Gastroesophageal sphincter (tissue), 4 donors: ENCODE results near the gene TUBA1B. TPM values are rescaled to one million over a fixed set of nuclear protein-coding genes. Genes with fewer than 3 reads are reported as not detected.

ENCODE experiments used
- ATAC-seq: fragments of 150-250 bp; one replicate; pipeline ENCODE4 v1.9.1; 2016; ENCODE audit warnings: mild to moderate bottlenecking, moderate library complexity
- H3K27ac ChIP-seq, 4 donors: fragments of 200-600 bp; sonication (generic) in 3 of 4; 1 replicate in 3 of 4; 2 replicates in 1 of 4; pipeline ENCODE4 v1.5.1; 2016 to 2019
- H3K27me3 ChIP-seq: fragments of 200-600 bp; sonication (generic); one replicate; pipeline ENCODE4 v1.5.1; 2019
- H3K36me3 ChIP-seq, 2 donors: fragments of 200-600 bp; sonication (generic); one replicate each; pipeline ENCODE4 v1.5.1; 2019; ENCODE audit warnings: control low read depth in 1 of 2
- H3K4me1 ChIP-seq, 3 donors: fragments of 200-600 bp; sonication (generic); 1 replicate in 2 of 3; 2 replicates in 1 of 3; pipeline ENCODE4 v1.5.1; 2016 to 2019; ENCODE audit warnings: control low read depth in 2 of 3
- H3K4me3 ChIP-seq, 2 donors: fragments of 200-600 bp; sonication (generic); one replicate each; pipeline ENCODE4 v1.5.1; 2019; ENCODE audit warnings: mild to moderate bottlenecking in 1 of 2, moderate library complexity in 1 of 2
- H3K9me3 ChIP-seq, 3 donors: fragments of 200-600 bp; sonication (generic); one replicate each; pipeline ENCODE4 v1.5.1; 2017 to 2019; ENCODE audit warnings: control low read depth in 2 of 3
- EP300 ChIP-seq: sonication (generic); formaldehyde crosslinking; IDR thresholded peaks from one replicate; pipeline ENCODE4 v1.6.1; 2017; ENCODE audit warnings: antibody characterized with exemption, mild to moderate bottlenecking
- POLR2A ChIP-seq, 2 donors: fragments of 450-650 bp; IDR thresholded peaks; one replicate each; pipeline ENCODE4 v1.6.1; 2017; ENCODE audit warnings: antibody characterized with exemption in 2 of 2, mild to moderate bottlenecking in 2 of 2, moderate library complexity in 1 of 2
- POLR2AphosphoS5 ChIP-seq: sonication (generic); formaldehyde crosslinking; IDR thresholded peaks from one replicate; pipeline ENCODE4 v1.6.1; 2017; ENCODE audit warnings: antibody characterized with exemption
- WGBS, 2 donors: methylation state at CpG; one replicate each; pipeline ENCODE4 v1.1.5; 2018; ENCODE audit warnings: low coverage in 1 of 2; 5-methylcytosine and 5-hydroxymethylcytosine counted together
- total RNA-seq, 4 donors: library from RNA; depleted of rRNA; stranded (reverse); fragments of >200 nt; gene quantifications; one replicate each; pipeline ENCODE4 v1.1.0, GENCODE V29; 2016
- TF ChIP-seq, protein P1 (sequence below), 4 experiments: fragments of 200-600 bp in 2 of 4; fragments of 450-650 bp in 2 of 4; sonication (generic) in 1 of 4; IDR thresholded peaks; one replicate each; pipeline ENCODE4 v1.5.1; 2017 to 2019; ENCODE audit warnings: antibody characterized with exemption in 4 of 4, mild to moderate bottlenecking in 2 of 4, moderate library complexity in 2 of 4

TUBA1B gene
- total RNA-seq, 4 donors from 2014 or later = 568 to 1,050 (median 731) TPM

DNA sequence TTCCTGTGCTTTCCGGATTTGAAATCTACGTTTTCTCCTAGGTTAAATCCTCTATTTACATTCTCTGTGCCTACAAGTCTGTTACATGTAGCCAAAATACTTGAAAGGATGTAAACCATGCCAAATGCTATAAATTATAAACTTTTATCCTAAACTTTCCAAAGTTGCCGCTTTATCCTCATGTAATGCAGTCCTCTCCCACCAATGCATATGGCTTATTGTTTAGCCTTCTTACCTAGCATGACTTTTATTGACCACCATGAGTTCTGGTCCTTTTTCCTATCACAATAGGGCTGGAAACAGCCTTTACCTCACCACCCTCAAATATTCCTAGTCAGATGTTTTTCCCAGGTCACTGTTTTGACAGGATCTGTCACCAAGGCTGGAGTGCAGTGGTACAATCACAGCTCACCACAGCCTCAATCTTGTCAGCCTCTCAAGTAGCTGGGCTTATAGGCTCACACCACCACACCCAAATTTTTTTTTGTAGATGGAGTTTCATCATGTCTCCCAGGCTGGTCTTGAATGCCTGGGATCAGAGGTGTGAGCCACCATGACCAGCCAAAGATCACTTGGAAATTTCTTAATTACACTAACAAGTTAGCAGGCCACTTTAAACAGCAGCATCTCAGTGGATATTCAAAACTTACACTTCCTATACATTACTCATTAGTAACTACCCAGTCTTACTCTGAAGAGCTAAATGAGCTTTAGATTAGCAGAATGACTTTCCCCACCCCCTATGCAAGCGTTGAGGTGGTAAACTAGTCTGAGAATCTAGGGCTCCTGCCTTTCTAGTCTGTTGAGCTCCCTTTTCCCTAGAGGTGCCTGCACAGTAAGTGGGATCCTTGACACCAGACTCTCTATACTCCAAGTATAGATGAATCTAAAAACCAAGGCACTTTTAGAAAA lies 4.1 kb downstream of the TUBA1B start:
- Histone ChIP-seq H3K4me1 (peaks cover 0 to 24% (median 10%) of the 10 kb centered on the region in 3 donors), H3K27ac (no peak overlapping the region), H3K9me3 (no peaks in the 10 kb centered on the region), H3K27me3 (no peaks in the 10 kb centered on the region), H3K36me3 (peaks cover 0 to 33% of the 10 kb centered on the region in 2 donors), H3K4me3 (no peak overlapping the region)
- TF ChIP-seq POLR2AphosphoS5 = peak; percentile 4
- TF ChIP-seq EP300 = no peak
- TF ChIP-seq, protein P1, sequence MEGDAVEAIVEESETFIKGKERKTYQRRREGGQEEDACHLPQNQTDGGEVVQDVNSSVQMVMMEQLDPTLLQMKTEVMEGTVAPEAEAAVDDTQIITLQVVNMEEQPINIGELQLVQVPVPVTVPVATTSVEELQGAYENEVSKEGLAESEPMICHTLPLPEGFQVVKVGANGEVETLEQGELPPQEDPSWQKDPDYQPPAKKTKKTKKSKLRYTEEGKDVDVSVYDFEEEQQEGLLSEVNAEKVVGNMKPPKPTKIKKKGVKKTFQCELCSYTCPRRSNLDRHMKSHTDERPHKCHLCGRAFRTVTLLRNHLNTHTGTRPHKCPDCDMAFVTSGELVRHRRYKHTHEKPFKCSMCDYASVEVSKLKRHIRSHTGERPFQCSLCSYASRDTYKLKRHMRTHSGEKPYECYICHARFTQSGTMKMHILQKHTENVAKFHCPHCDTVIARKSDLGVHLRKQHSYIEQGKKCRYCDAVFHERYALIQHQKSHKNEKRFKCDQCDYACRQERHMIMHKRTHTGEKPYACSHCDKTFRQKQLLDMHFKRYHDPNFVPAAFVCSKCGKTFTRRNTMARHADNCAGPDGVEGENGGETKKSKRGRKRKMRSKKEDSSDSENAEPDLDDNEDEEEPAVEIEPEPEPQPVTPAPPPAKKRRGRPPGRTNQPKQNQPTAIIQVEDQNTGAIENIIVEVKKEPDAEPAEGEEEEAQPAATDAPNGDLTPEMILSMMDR (IDR thresholded peaks at IDR 0.05) = no peak
- no peak for ATAC-seq
- WGBS, 2 donors = 55 to 60% methylated on average over 4 of the region's 4 CpGs

DNA sequence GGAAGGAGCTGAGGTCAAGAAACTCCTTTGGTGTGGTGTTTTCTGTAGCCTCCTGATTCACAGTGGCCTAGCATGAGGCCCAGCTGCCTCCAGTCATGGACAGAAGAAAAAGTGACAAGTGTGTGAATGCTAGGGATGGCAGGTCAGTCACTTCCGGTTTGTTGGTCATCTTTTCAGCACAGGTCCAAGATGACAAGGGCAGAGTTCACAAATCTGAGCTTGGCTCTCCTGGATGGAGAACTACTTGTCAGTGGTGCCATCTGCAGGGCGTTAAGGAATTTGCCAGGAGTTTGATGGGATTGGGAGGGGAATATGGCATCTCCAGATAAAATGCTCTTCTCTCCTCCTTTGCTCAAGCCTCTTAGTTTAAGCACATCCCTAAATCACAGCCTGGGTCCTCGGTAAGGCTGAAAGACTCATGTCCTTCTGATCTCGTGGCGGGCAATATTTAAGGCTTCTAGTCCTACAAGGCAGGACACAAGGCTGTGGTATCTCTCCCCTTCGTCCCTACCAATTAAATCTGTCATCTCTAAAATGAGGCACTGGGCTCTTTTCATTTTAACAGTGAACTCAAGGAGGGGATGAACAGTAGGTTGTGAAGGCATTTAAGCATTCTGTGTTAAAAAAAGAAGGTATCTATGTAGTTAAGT lies 10.0 kb downstream of the TUBA1B start:
- WGBS, 2 donors = 39 to 63% methylated on average over 2 to 5 of the region's 6 CpGs
- Histone ChIP-seq H3K27me3 (no peaks in the 10 kb centered on the region), H3K36me3 (no peaks in the 10 kb centered on the region), H3K27ac (no peak overlapping the region), H3K9me3 (no peaks in the 10 kb centered on the region), H3K4me1 (no peaks in the 10 kb centered on the region), H3K4me3 (no peak overlapping the region)
- peak; percentile 79 for ATAC-seq
- TF ChIP-seq, protein P1 (IDR thresholded peaks at IDR 0.05) = peak; percentile 23 to 72 (median 55)
- TF ChIP-seq EP300 (no peak), POLR2AphosphoS5 (peak; percentile 8)

DNA sequence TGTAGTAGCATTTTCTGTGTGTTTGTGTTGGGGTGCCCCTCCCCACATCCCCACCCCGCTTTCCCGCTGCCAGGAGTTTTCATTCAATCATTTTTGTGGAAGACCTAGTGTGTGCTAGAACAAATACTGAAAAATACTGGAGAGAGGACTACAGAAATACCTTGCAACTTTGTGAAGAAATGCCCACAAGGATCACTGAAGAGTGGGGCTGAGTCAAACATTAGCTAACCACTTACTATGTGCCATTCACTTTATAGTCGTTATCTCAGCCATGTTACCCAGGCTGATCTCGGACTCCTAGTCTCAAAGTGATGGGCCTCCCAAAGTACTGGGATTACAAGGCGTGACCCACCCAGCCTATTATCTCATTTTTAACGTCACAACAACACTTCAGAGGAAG lies 20.0 kb downstream of the TUBA1B start:
- H3K27ac ChIP-seq = peak overlapping the region; percentile 80 to 99 (median 96)
- no peak for ATAC-seq
- H3K4me3 ChIP-seq = peak overlapping the region; percentile 56 to 81
- H3K27me3 ChIP-seq = no peaks in the 10 kb centered on the region
- H3K4me1 ChIP-seq = peaks cover 6 to 45% (median 36%) of the 10 kb centered on the region in 3 donors
- no peaks in the 10 kb centered on the region for H3K9me3 ChIP-seq
- TF ChIP-seq POLR2AphosphoS5 (no peak), POLR2A (IDR thresholded peaks at IDR 0.05) (no peak), EP300 (no peak)
- TF ChIP-seq, protein P1 (IDR thresholded peaks at IDR 0.05) = no peak
- peaks cover 0 to 7% of the 10 kb centered on the region in 2 donors for H3K36me3 ChIP-seq
- 55 to 71% methylated on average over 4 to 5 of the region's 6 CpGs for WGBS, 2 donors

DNA sequence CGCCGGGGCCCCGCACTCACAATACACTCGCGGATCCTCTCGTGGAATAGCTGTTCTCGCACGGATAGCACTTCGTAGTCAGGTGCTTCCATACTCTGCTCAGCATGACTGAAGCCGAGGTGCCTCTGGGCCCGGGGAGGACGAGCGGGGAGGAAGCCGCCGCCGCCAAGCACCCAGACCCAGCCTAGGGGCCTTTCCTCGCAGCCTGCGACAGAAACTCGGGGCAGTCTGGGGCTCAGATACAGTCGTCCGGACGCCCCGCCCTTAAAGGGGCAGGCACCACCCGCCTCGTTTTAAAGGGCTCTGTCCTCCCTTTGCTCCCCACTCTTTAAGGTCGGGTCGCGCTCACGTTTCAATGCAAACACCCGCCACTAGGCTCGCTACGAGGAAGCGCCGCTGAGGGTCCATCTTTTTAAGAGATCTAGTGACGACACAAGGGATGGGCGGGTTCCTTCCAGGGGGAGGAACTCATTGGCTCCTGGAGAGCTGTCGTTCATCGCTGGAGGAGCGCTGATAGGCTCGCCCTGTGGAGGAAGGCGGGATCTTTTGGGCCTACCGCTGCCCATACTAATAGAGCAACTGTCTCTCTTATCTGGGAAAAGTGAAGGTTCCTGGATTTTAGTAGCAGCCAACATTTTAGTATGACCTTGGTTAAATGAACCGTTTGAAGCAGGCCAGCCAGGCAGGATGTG lies 20.6 kb downstream of the TUBA1B start, which contains the start of gene LMBR1L:
Gene LMBR1L, minus strand, starts transcription at position 384 of the 692 bp plus-strand sequence. Its CDS starts 292 bp downstream, at position 92.
- Histone ChIP-seq H3K4me1 (peaks cover 6 to 51% (median 41%) of the 10 kb centered on the region in 3 donors), H3K36me3 (peaks cover 0 to 13% of the 10 kb centered on the region in 2 donors), H3K4me3 (peak within 1 kb of the TSS; percentile 56 to 81), H3K9me3 (no peaks in the 10 kb centered on the region), H3K27me3 (no peaks in the 10 kb centered on the region), H3K27ac (peak within 1 kb of the TSS; percentile 84 to 99 (median 96))
- peak; percentile 98 for ATAC-seq
- peak; percentile 80 for TF ChIP-seq POLR2A (IDR thresholded peaks at IDR 0.05)
- peak; percentile 84 for TF ChIP-seq POLR2AphosphoS5
- TF ChIP-seq, protein P1 (IDR thresholded peaks at IDR 0.05) = peak in 3 of 4 experiments; percentile 48 to 77 (median 77)
- TF ChIP-seq EP300 = no peak
- WGBS, 2 donors = 0% methylated on average over 1 to 8 of the region's 43 CpGs
